Neural progenitor cell (in vitro differentiated cells): ENCODE data around the gene ITCH.

Source experiments
- CTCF ChIP-seq: fragments of 200-600 bp; sonication (generic); IDR thresholded peaks from 2 replicates; pipeline ENCODE4 v1.5.1; 2017; ENCODE audit warnings: antibody characterized with exemption, mild to moderate bottlenecking
- EZH2 ChIP-seq: fragments of 200-600 bp; sonication (generic); IDR thresholded peaks from 2 replicates; pipeline ENCODE4 v1.6.1; 2017; ENCODE audit warnings: antibody characterized with exemption, mild to moderate bottlenecking, moderate library complexity

GRCh38 chr20:34443546-34443945 lies 80.5 kb downstream of the ITCH start:
- TF ChIP-seq CTCF = no peak
- TF ChIP-seq EZH2 = no peak
